ENCODE results near the gene MAPK8IP2. TPM values are rescaled to one million over a fixed set of nuclear protein-coding genes. Genes with fewer than 3 reads are reported as not detected.

MAPK8IP2 gene
- total RNA-seq, 1 donor from 2014 or later: 7.7 TPM

DNA sequence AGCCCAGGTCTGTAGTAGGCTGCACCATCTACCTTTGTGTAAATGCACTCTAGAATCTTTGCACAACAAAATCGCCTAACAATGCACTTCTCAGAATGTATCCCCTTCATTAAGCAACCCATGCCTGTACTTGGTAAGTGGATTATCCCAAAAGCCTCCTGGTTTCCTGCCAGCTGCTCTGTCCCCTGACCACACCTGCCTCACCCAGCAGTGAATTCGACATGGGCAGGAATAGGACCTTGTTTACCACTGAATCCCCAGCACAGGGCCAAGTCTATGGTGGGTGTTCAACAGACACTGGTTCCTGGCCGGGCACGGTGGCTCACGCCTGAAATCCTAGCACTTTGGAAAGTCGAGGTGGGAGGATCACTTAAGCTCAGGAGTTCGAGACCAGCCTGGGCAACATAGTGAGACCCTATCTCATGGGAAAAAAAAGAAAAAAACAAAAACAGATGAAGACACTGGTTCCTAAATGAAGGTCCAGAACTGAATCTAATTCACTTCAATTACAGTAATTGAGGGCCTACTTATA lies 32.8 kb upstream of the MAPK8IP2 start:
- H3K36me3 Mint-ChIP-seq (ENCODE audit: insufficient read depth): peaks cover 6% of the 10 kb centered on the region
- no peak for DNase-seq (ENCODE audit: low spot score, unreplicated experiment)
- TF ChIP-seq, protein P1, sequence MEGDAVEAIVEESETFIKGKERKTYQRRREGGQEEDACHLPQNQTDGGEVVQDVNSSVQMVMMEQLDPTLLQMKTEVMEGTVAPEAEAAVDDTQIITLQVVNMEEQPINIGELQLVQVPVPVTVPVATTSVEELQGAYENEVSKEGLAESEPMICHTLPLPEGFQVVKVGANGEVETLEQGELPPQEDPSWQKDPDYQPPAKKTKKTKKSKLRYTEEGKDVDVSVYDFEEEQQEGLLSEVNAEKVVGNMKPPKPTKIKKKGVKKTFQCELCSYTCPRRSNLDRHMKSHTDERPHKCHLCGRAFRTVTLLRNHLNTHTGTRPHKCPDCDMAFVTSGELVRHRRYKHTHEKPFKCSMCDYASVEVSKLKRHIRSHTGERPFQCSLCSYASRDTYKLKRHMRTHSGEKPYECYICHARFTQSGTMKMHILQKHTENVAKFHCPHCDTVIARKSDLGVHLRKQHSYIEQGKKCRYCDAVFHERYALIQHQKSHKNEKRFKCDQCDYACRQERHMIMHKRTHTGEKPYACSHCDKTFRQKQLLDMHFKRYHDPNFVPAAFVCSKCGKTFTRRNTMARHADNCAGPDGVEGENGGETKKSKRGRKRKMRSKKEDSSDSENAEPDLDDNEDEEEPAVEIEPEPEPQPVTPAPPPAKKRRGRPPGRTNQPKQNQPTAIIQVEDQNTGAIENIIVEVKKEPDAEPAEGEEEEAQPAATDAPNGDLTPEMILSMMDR (IDR thresholded peaks at IDR 0.05; ENCODE audit: unreplicated experiment): no peak
- no peaks in the 10 kb centered on the region for H3K9me3 Mint-ChIP-seq (ENCODE audit: low read depth)
- H3K27me3 Mint-ChIP-seq: no peaks in the 10 kb centered on the region
- H3K4me3 Mint-ChIP-seq (ENCODE audit: low read depth): no peak overlapping the region
- H3K27ac Mint-ChIP-seq: no peak overlapping the region
- H3K4me1 Mint-ChIP-seq (ENCODE audit: low read depth): peaks cover 8% of the 10 kb centered on the region

DNA sequence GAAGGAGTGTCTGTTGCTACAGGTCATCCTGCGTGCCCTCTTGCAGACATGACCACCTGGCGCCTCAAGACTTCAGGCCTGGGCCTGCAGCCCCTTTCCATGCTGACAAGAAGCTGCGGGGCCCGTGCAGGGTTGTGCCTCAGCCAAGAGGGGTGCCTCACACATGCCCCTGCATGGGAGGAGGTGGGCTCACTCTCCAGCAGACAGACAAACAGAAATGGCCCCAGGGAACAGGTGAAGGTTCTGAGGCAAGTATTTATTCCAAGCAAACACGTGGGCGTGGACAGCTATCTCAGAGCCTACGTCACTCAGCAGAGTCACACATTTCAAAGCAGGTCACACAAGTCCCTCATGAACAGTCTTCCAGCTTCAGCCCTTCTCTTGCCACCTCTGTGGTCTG lies 32.0 kb upstream of the MAPK8IP2 start:
- Mint-ChIP-seq H3K27me3 (no peaks in the 10 kb centered on the region), H3K4me3 (ENCODE audit: low read depth) (no peak overlapping the region), H3K9me3 (ENCODE audit: low read depth) (no peaks in the 10 kb centered on the region), H3K4me1 (ENCODE audit: low read depth) (peaks cover 2% of the 10 kb centered on the region), H3K27ac (no peak overlapping the region), H3K36me3 (ENCODE audit: insufficient read depth) (peaks cover 6% of the 10 kb centered on the region)
- DNase-seq (ENCODE audit: low spot score, unreplicated experiment): no peak
- TF ChIP-seq, protein P1 (IDR thresholded peaks at IDR 0.05; ENCODE audit: unreplicated experiment): no peak

DNA sequence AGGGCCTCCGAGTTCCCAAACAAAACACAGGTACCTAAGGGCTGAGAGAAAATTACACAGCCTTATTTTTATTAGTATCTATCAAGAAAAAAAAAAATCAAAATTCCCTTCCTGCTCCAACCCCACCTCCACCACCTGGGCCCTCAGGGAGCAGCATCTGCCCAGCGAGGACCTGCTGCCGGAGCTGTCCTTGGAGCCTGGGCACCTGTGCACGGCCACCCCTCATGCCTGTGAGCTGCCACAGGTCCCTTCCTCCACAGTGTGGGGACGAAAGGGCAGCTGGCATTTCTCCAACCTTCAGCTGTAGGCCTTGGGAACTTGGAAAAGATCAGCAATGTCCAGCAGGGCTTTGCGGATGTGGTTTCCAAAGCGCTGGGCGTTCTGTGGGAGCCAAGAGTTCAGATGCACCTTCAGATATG lies 31.5 kb upstream of the MAPK8IP2 start:
- DNase-seq (ENCODE audit: low spot score, unreplicated experiment): no peak
- H3K4me1 Mint-ChIP-seq (ENCODE audit: low read depth): no peaks in the 10 kb centered on the region
- H3K9me3 Mint-ChIP-seq (ENCODE audit: low read depth): no peaks in the 10 kb centered on the region
- no peak overlapping the region for H3K27ac Mint-ChIP-seq
- H3K27me3 Mint-ChIP-seq: no peaks in the 10 kb centered on the region
- peaks cover 6% of the 10 kb centered on the region for H3K36me3 Mint-ChIP-seq (ENCODE audit: insufficient read depth)
- TF ChIP-seq, protein P1 (IDR thresholded peaks at IDR 0.05; ENCODE audit: unreplicated experiment): no peak
- no peak overlapping the region for H3K4me3 Mint-ChIP-seq (ENCODE audit: low read depth)

DNA sequence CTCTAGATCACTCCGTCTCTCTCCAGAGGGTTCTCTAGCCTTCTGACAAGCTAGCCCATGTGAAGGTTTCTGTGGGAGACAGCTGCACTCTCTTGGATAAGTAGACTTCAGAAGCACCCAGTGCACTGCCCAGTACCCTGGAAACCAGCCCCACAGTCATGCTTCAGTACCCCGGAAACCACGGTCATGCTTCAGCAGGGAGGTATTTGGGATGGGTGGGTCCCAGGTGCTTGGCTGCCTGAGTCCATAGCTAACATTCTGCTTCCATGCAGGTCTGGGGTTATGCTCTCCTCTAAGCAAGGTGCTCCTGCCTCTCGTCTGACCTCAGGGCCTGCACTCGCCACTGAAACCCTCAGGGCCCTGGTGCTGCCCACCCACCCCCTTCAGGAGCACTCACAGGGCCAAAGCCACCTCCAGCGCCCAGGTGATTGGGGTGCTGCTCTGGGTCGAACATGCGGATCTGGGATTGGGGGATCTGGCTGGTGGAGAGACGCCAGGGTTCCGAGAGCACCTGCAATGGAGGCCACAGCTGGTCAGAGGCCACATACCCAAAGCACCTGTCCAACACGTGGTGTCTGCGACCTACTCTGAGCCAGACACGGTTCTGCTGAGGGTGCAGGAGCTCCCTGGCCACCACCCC lies 30.6 kb upstream of the MAPK8IP2 start:
- Mint-ChIP-seq H3K9me3 (ENCODE audit: low read depth) (no peaks in the 10 kb centered on the region), H3K4me3 (ENCODE audit: low read depth) (no peak overlapping the region), H3K27ac (no peak overlapping the region), H3K27me3 (no peaks in the 10 kb centered on the region), H3K36me3 (ENCODE audit: insufficient read depth) (peaks cover 6% of the 10 kb centered on the region), H3K4me1 (ENCODE audit: low read depth) (no peaks in the 10 kb centered on the region)
- TF ChIP-seq, protein P1 (IDR thresholded peaks at IDR 0.05; ENCODE audit: unreplicated experiment): no peak
- DNase-seq (ENCODE audit: low spot score, unreplicated experiment): no peak

DNA sequence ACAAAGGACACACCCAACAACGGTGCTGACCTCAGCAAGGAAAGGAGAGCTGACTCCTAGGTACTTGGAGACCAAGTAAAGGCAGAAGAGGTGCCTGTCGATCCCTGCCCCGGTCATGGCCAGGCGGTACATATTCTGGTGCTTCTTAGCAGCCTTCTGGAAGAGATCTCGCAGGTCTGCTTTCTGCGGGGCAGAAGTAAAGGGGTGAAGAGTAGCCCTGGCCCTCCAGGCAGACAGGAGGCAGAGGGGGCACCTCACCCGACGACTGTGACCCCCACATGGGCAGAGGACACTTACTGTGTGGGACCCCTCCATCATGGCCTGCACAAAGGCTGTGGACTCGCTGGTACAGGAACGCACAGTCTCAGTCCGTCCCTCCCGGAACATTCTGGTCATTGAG lies 29.7 kb upstream of the MAPK8IP2 start:
- Mint-ChIP-seq H3K9me3 (ENCODE audit: low read depth) (no peaks in the 10 kb centered on the region), H3K27ac (no peak overlapping the region), H3K36me3 (ENCODE audit: insufficient read depth) (peaks cover 6% of the 10 kb centered on the region), H3K4me3 (ENCODE audit: low read depth) (no peak overlapping the region), H3K4me1 (ENCODE audit: low read depth) (no peaks in the 10 kb centered on the region), H3K27me3 (no peaks in the 10 kb centered on the region)
- DNase-seq (ENCODE audit: low spot score, unreplicated experiment): no peak
- TF ChIP-seq, protein P1 (IDR thresholded peaks at IDR 0.05; ENCODE audit: unreplicated experiment): no peak

Measured in progenitor cell of endocrine pancreas (in vitro differentiated cells).